Hematopoietic multipotent progenitor cell treated with erythropoietin and hydrocortisone succinate and interleukin-3 and kit ligand, for 15 days (in vitro differentiated cells): ENCODE results near the gene STRIT1.
"Not testable (repeated sequence)": the region's sequence is repeated elsewhere in the genome, so short reads cannot be mapped to it uniquely, and the experiment has no call there.

Experiments
- DNase-seq: peaks from one replicate; pipeline ENCODE4 v3.0.0-alpha.2; 2015; ENCODE audit warnings: low spot score

Gene STRIT1

DNA sequence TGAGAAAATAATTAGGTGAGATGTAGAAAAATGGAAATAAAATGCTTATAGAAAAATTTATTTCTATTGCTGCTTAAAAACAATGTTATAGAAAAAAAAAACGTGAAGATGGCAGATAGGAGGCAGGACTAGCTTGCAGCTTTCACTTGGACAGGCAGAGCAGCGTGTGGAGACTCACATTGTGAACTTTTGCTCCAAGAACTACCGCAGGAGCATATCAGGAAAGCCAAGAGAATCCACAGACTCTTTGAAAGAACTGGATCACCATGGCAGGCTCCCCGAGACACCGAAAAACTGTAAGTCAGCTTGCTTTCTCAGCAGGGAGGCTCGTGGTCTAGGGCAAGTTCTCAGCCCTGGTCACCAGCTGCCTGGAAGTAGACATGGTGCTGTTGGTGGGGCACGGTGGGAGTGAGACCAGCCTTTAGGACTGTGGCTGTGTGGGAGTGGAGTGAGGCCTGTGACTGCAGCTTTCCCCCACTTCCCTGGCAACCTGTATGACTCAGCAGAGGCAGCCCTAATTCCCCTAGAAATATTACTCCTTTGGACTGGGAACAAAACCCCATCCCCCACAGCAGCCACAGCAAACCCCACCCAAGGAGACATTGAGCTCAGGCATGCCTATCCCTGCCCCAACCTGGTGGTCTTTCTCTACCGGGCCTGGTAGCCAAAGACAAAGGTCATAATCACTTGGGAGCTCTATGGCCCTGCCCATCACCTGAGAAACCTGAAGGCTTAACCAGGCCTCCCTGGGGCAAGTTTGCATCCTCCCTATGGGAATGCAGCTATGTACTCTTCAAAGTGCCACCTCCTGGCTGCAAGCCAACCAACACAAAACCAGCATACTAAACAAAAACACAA is 22.8 kb downstream of the STRIT1 start:
- DNase-seq, result no peak

DNA sequence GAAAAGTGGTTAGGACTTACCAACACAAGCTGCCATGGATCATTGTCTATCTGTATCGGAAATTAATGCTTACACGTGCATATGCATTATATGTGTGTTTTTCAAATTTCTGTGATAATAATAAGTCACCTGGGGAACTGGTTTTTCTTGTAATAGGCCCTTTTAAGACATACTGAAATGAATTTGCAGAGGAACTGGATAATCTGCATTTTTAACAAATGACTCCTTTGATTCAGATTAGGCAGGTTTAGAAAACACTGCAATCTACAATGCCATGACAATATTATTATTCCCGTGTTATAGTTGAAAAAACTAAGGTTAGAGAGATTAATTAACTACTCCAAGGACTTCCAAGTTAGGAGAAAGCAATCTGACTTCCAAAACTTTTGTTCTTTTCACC is 23.4 kb downstream of the STRIT1 start:
- no peak for DNase-seq

DNA sequence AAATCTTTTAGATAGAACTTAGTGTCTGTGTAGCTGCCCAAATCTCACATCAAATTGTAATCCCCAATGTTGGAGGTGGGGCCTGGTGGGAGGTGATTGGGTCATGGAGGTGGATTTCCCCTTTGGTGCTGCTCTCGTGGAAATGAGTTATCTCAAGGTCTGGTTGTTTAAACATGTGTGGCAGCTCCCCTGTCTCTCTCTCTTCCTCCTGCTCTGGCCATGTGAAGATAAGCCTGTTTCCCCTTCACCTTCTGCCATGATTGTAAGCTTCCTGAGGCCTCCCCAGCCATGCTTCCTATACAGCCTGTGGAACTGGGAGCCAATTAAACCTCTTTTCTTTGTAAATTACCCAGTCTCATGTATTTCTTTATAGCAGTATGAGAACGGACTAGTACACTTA is 30.6 kb downstream of the STRIT1 start:
- not testable (repeated sequence) for DNase-seq

DNA sequence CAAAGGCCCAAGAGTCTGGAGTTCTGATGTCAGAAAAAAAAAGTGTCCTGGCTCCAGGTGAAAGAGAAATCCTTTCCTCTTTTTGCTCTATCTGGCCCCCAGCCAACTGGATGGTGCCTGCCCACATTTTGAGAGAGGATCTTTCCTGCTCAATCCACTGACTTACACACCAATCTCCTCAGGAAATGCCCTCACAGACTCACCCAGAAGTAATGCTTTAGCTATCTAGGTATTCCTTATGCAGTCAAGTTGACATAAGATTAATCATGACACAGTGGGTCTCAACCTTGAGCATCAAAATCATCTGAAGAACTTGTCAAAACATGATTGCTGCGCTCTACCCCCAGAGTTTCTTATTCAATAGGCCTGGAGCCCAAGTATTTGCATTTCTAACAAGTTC is 31.2 kb downstream of the STRIT1 start:
- no peak for DNase-seq

DNA sequence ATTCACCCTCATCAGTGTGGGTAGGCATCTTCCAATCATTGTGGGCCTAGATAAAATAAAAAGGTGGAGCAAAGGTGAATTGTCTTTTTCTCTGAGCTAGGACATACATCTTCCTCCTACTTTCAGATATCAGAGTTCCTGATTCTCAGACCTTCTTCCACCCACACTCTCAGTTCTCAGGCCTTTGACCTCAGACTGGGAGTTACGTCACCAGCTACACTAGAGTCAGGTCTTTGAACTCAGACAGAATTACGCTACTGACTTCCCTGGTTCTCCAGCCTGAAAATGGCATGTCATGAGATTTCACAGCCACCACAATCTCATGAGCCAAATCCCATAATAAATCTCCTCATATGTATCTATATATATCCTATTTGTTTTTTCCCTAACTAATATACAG is 39.0 kb downstream of the STRIT1 start:
- no peak for DNase-seq

DNA sequence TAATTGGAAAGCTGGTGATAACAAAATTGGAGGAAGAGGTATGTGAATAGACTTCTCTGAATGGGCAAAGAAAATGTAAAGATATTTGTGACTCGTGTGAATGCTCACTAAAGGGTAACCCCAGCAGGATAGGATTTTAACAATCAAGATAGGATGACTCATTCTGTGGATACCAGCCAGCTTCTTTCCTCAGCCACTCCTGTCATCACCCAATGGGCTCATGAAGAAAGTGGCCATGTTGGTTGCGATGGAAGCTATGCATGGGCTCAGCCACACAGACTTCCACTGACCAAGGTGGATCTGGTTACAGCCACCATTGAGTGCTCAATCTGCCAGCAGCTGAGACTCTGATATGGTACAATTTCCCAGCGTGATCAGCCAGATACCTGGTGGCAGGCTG is 40.9 kb downstream of the STRIT1 start:
- no peak for DNase-seq

DNA sequence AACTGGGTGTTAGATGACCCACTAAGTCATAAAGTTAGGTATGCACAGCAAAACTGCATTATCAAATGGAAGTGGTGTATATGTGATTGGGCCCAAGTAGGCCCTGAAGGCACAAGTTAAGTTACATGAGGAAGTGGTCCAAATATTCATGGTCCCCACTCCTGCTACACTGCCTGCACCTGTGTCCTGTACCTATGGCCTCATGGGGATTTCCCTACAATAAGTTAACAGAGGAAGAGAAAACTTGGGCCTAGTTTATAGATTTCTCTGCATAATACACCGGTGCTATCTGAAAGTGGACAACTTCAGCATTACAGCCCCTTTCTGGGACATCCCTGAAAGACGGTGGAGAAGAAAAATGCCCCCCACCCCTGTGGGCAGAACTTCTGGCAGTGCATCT is 41.5 kb downstream of the STRIT1 start:
- DNase-seq, result no peak

DNA sequence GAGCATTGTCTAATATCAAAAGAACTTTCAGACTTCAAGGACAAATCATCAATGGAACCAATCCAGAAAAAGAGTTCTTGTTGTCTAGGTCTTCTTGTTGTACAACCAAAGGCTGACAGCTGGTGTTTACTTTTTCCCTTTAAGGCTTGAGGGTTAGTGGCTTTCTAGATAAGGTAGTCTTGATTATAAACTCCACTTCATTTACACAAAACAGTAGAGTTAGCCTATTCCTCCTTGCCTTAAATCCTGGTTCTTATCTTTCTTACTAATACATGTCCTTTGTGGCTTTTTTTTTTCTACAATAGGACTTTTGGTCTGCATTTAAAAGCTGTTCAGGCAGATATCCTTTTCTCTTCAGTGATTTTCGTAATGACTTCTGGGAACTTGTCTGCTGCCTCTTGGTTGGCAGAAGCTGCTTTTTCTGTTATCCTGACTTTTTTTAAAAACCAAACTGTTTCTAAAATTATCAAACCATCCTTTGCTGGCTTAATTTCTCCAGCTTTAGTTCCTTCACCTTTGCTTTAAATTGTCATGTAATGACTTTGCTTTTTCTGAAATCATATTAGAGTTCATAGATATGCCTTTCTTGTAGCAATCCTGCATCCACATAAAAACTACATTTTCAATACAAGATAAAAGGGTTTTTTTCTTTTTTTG is 44.8 kb downstream of the STRIT1 start:
- DNase-seq, result no peak

DNA sequence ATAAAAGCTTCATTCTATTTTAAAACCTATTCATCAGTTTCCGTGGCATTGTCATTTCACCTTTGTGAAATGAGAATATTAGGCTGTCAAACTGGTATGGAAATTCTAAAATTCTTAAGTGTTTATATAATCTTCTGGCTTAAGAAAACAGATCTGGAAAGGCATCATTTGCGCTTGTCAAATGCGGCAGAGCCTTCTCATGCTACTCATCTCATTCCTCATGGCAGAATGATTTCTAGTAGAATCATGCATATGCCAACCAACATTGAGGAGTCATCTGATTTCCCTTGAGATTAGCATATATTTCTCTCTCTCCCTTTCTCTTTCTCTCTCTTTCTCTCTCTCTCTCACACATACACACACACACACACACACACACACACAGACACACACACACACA is 48.8 kb downstream of the STRIT1 start:
- no peak for DNase-seq

DNA sequence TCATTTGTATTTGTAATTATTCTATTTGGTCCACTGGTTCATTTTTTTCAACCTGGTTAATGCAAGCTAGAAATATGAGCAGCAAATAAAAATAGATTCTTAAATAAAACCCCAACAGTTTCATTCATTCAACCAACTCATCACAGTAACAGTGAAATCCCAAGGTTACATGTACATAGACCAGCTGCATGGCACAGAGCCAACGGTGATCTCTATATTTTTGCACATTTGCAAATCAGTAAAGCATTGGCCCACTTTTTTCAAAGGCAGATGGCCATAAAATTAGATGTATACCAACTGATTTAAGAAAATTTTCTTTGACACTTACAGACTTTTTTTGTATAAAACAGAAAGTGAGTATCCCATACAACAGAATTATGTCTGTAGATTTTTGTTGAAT is 49.3 kb downstream of the STRIT1 start:
- DNase-seq, result no peak

DNA sequence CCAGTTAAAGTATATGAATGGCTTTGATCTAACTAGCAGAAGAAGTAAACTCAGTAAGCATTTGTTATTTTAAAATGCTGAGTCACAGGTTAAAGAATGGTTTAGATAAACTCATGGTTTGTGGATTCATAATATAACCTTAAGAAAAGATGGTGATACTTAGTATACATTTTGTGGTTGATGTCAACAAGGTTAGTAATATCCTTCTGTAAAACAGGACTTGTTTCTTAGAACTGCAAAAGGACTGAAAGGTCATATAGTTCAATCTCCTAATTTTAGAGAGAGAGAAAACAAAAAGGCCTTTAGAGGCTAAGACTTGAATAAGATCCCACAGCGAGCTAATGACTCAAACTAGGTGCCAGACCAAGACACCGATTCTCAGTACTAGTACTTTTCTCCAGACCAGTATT is 50.0 kb downstream of the STRIT1 start:
- DNase-seq, result no peak

DNA sequence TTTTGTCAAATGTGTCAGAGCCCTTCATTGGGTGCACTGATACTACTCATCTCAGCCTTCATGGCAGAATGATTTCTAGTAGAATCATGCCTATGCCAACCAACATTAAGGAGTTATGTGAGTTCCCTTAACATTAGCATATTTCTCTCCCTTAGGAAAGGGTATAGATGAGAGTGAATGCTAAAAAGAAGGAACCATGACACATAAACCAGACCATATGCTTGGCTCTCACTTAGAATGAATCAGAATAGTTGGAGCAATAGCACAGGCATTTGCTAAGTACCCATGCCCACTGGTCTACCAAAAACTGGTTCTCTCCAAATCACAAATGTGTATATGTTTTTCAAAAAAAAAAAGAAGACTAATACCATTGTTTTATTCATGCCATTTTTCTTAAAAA is 51.1 kb downstream of the STRIT1 start:
- DNase-seq, result no peak

DNA sequence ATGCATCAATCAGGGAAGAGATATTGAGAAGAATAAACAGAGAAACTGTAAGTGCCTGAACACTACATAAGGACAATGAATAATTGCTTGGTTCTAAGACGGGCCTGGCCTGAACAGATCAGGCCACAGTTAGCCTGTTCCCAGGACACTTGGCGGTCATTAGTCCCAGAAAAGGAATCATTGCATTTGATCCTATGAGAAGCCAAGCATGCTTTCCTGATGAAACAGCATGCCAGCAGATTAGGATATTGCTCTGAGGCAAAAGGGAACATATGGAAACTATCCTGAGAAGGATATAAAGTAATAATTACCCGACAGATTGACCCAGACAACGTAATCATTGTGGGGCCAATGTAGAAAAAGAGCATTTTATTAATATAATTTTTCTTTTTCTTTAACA is 51.9 kb downstream of the STRIT1 start:
- no peak for DNase-seq
